Panc1 (cell line): ENCODE data around the gene MDM2.
A peak's percentile ranks its signal among the peaks of the same experiment; 100 is the strongest.

Source experiments
- POLR2AphosphoS5 ChIP-seq: IDR thresholded peaks from 2 replicates; pipeline ENCODE4 v1.6.1; 2012; ENCODE audit warnings: mild to moderate bottlenecking, low read depth, low read length, moderate library complexity
- REST ChIP-seq, 2 experiments: IDR thresholded peaks; 2 replicates each; pipeline ENCODE4 v1.6.1; 2011 to 2012; ENCODE audit warnings: low read depth in 2 of 2, control low read depth in 1 of 2, low read length in 1 of 2, mild to moderate bottlenecking in 1 of 2, moderate library complexity in 1 of 2; ENCODE audit not compliant: insufficient read depth in 1 of 2
- SIN3A ChIP-seq: IDR thresholded peaks from 2 replicates; pipeline ENCODE4 v1.6.1; 2012; ENCODE audit warnings: low read depth, mild to moderate bottlenecking, low read length, moderate library complexity, borderline replicate concordance; ENCODE audit not compliant: insufficient read depth
- TF ChIP-seq, protein P1 (sequence below): fragments of 450-650 bp; IDR thresholded peaks from 2 replicates; pipeline ENCODE4 v1.5.1; 2017; ENCODE audit warnings: mild to moderate bottlenecking

GRCh38 chr12:68871921-68872320 is 63.9 kb downstream of the MDM2 start:
- TF ChIP-seq, protein P1, sequence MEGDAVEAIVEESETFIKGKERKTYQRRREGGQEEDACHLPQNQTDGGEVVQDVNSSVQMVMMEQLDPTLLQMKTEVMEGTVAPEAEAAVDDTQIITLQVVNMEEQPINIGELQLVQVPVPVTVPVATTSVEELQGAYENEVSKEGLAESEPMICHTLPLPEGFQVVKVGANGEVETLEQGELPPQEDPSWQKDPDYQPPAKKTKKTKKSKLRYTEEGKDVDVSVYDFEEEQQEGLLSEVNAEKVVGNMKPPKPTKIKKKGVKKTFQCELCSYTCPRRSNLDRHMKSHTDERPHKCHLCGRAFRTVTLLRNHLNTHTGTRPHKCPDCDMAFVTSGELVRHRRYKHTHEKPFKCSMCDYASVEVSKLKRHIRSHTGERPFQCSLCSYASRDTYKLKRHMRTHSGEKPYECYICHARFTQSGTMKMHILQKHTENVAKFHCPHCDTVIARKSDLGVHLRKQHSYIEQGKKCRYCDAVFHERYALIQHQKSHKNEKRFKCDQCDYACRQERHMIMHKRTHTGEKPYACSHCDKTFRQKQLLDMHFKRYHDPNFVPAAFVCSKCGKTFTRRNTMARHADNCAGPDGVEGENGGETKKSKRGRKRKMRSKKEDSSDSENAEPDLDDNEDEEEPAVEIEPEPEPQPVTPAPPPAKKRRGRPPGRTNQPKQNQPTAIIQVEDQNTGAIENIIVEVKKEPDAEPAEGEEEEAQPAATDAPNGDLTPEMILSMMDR: peak; percentile 54
- TF ChIP-seq REST (IDR thresholded peaks at IDR 0.05; ENCODE audit: insufficient read depth in 1 of 2, low read depth in 2 of 2, low read length in 1 of 2): no peak
- TF ChIP-seq SIN3A: no peak
- TF ChIP-seq POLR2AphosphoS5: no peak
